Measurements from ENCODE around the gene STK32C. TPM values are rescaled to one million over a fixed set of nuclear protein-coding genes. Genes with fewer than 3 reads are reported as not detected.

Gene STK32C
- total and polyA plus RNA-seq, 10 of the 15 experiments (the other 5 are each of a cell fraction or from before 2014, with no cell fraction given), result 1.5 to 18.1 (median 6.4) TPM

GRCh38 chr10:132353456-132354355 is 46.0 kb upstream of the STK32C start:
- H2AFZ ChIP-seq (ENCODE audit: control insufficient read depth, low read depth, low read length), result no peak overlapping the region
- FAIRE-seq (no peak), DNase-seq (ENCODE audit: low read depth, low spot score) (no peak), ATAC-seq (no peak)
- H3K4me3 ChIP-seq, result no peak overlapping the region
- no peaks in the 10 kb centered on the region for H3K4me1 ChIP-seq (ENCODE audit: control insufficient read depth, insufficient read depth, low read length)
- in situ Hi-C loops (cut with MboI) (no loop called here), intact Hi-C loops (cut with micrococcal nuclease; ENCODE audit: unreplicated experiment) (no loop called here)
- 72% methylated on average over 20 of the region's 20 CpGs for WGBS (ENCODE audit: insufficient coverage, insufficient replicate concordance, low lambda C conversion rate, missing lambda C conversion rate)
- no peak overlapping the region for H3K4me2 ChIP-seq (ENCODE audit: control insufficient read depth, insufficient read depth)
- TF ChIP-seq PAX5 (IDR thresholded peaks at IDR 0.05; ENCODE audit: borderline replicate concordance, low read depth, low read length) (no peak), REST (IDR thresholded peaks at IDR 0.05; ENCODE audit: low read depth, low read length) (no peak), MTA2 (IDR thresholded peaks at IDR 0.05; ENCODE audit: low read depth) (no peak), KAT2A (conservative IDR thresholded peaks at IDR 0.05; ENCODE audit: control insufficient read depth, low read depth, low read length) (no peak), NFYB (IDR thresholded peaks at IDR 0.05; ENCODE audit: insufficient read depth, low read depth, low read length) (no peak), ZNF384 (IDR thresholded peaks at IDR 0.05; ENCODE audit: borderline replicate concordance, low read depth, low read length) (no peak), POLR2AphosphoS5 (IDR thresholded peaks at IDR 0.05; ENCODE audit: low read length) (no peak), CHD4 (IDR thresholded peaks at IDR 0.05) (no peak), EED (IDR thresholded peaks at IDR 0.05; ENCODE audit: low read depth) (no peak)
- RAD21 ChIA-PET (ENCODE audit: unreplicated experiment), result interaction anchor here (0.6 kb wide), 1 partner anchor 129 kb away, joined by 3 read pairs; no protein-coding TSS in a partner anchor
- no peak overlapping the region for H3K27ac ChIP-seq (ENCODE audit: control insufficient read depth, insufficient read depth)
- POLR2A ChIA-PET, result no interaction called here
- no peak overlapping the region for H3K9ac ChIP-seq (ENCODE audit: control insufficient read depth, insufficient read depth, low read length)
- no peaks in the 10 kb centered on the region for H3K27me3 ChIP-seq (replicated peaks in 1 of 2; ENCODE audit: control insufficient read depth in 2 of 2, insufficient read depth in 2 of 2, low read length in 1 of 2)
- H3K9me3 ChIP-seq (replicated peaks; ENCODE audit: control insufficient read depth, insufficient read depth, low read length), result no peaks in the 10 kb centered on the region; the same call in 2 of the 3 replicates
- H3K36me3 ChIP-seq (ENCODE audit: control insufficient read depth in 2 of 2, insufficient read depth in 2 of 2, low read length in 1 of 2), result no peaks in the 10 kb centered on the region
- SMC1A ChIA-PET (ENCODE audit: uncharacterized antibody, unreplicated experiment), result no interaction called here
- no TSS peak for BruUV-seq (replicated peaks)
- H3K79me2 ChIP-seq (ENCODE audit: control insufficient read depth, insufficient read depth, low read length), result no peaks in the 10 kb centered on the region
- H4K20me1 ChIP-seq (ENCODE audit: control insufficient read depth, insufficient read depth), result no peaks in the 10 kb centered on the region
- CTCF ChIA-PET, result interaction anchor here (1.2 kb wide), 1 partner anchor 11 kb away, joined by 3 read pairs; no protein-coding TSS in a partner anchor

All from GM12878 (cell line).